GM19239 (cell line): ENCODE measurements around the gene PUDP.
"Not testable (repeated sequence)": the region's sequence is repeated elsewhere in the genome, so short reads cannot be mapped to it uniquely, and the experiment has no call there.

ENCODE experiments used
- DNase-seq: peaks from one replicate; pipeline ENCODE4 v3.0.0; 2011; ENCODE audit warnings: low spot score; ENCODE audit not compliant: insufficient read length
- FAIRE-seq: peaks from 2 replicates; lab custom pipeline; 2011; peaks lifted over from hg19 to GRCh38; lab: Jason Lieb, UNC

The PUDP gene

DNA sequence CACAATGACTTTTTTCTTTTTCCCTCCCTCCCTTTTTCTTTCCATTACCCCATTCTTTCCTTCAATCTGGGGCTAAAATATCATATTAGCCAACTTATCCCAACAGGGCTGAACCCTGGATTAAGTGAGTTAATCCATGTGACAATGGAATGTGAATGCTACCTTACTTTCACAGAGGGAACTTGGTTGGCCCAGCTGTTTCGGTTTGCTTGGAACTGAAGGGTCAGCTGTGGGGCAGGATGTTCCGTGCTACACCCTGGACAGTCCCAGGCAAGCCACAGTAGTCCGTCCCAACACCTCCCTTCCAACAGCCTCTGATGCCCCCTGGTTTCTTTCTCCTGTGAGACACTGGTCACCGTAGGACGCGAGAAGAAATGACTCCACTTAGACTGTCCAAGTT lies 95.4 kb downstream of the PUDP start:
- FAIRE-seq (peak; percentile 53), DNase-seq (no peak)

GRCh38 chrX:7050271-7050670 lies 97.7 kb downstream of the PUDP start:
- no peak for DNase-seq

GRCh38 chrX:7047951-7048350 lies 100.0 kb downstream of the PUDP start:
- FAIRE-seq = no peak

More at GRCh38 chrX:7050271-7050670, 97.7 kb downstream of the PUDP start:
- no peak for FAIRE-seq

GRCh38 chrX:7045238-7045955 lies 102.6 kb downstream of the PUDP start:
- DNase-seq (no peak), FAIRE-seq (no peak)

More at GRCh38 chrX:7047951-7048350, 100.0 kb downstream of the PUDP start:
- no peak for DNase-seq

GRCh38 chrX:7043796-7044433 lies 104.0 kb downstream of the PUDP start:
- not testable (repeated sequence) for DNase-seq, FAIRE-seq

DNA sequence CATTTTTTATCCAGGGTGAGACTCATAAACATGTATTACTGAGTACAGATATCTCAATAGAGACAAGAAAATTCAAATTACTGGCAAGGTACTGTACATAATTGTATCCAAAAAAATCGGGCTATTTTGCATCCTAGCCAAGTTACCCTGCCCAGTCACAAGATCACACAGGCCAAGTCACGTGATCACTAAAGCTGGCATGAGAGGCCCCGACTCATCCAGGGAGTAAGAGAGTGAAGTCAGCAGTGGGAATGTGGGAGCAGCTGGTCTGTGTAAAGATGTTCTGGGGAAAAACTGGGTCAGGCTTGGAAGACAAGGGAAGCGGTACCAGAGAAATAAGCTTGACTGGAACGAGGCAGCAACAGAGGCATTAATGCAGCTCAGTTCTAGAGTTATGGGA lies 119.7 kb downstream of the PUDP start:
- DNase-seq (no peak), FAIRE-seq (no peak)

- no peak for DNase-seq
- FAIRE-seq = no peak
Observed at GRCh38 chrX:7027071-7027470, 120.9 kb downstream of the PUDP start.

- FAIRE-seq, DNase-seq: not testable (repeated sequence)
Observed at GRCh38 chrX:7026365-7026764, 121.6 kb downstream of the PUDP start.

DNA sequence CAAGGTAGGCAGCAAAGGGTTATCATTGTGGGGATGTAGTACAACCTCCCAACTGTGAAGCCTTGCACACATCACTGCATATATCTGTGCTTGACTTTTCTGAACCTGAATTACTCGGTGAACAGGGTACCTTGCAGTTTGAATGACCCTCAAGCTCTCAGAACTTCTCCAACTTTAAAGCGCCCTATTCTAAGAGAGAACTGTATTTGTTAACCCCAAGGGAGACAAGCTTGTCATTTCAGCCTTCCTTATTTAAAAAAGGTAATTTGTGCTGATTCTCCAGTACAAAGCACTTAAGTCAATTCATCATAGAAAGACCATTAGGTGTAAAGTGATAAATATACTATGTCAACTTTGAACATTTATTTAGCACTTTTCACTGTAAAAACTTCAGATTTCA lies 122.5 kb downstream of the PUDP start:
- DNase-seq (no peak), FAIRE-seq (peak; percentile 58)

DNA sequence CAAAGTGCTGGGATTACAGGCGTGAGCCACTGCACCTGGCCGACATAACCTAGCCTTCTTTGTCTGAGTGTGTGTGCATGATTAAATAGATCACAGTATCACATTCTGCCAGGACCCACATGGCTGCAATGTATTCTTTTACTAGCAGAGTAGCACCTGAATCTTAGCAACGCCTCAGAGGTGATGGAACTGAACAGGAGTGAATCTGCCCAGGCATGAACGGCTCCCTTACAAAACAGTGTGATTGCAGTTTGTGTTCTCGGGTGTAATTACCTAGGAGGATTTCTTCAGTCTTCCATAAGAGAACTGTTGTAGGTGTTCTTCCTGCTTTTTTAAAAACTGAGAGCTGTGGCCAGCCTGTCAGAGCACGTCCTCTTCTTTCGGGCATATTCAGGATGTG lies 123.1 kb downstream of the PUDP start:
- FAIRE-seq (no peak), DNase-seq (no peak)

DNA sequence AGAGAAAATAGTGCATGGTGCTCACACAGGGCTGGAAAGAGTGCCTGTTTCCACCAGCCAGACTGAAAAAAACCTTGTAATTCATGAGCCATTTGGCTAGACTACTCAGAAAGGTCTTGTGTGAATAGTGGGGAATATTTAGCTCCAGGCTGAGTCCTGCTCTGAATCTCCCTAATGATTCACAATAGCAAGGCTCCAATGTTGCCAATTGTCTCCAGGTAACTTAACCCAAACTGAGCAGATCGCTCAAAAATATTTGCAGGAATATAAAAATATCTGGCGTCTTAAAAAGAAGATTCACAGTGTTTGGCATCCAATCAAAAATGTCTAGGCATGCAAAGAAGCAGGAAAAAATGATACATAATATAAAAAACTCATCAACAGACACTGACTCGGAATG lies 125.0 kb downstream of the PUDP start:
- DNase-seq, FAIRE-seq: not testable (repeated sequence)

GRCh38 chrX:7021991-7022390 lies 126.0 kb downstream of the PUDP start:
- FAIRE-seq (no peak), DNase-seq (no peak)

DNA sequence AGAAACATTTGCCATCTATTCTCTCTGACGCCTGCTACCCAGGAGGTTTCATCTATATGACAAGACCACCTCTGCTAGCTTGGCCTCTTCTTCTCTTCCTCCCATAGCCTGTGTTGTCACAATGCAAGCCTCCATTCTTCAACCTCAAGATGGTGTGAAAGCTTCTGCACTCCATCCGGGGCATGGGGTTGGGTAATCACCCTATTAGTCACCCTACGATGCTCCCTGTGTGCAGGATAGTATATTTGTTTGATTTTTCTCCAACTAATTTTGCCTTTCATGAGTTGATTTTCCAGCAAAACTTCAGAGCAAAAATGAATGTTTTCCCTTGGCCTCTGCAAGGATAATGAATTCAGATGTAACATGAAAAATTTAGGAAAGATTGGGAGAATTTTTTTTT lies 128.4 kb downstream of the PUDP start:
- DNase-seq (no peak), FAIRE-seq (peak; percentile 31)

DNA sequence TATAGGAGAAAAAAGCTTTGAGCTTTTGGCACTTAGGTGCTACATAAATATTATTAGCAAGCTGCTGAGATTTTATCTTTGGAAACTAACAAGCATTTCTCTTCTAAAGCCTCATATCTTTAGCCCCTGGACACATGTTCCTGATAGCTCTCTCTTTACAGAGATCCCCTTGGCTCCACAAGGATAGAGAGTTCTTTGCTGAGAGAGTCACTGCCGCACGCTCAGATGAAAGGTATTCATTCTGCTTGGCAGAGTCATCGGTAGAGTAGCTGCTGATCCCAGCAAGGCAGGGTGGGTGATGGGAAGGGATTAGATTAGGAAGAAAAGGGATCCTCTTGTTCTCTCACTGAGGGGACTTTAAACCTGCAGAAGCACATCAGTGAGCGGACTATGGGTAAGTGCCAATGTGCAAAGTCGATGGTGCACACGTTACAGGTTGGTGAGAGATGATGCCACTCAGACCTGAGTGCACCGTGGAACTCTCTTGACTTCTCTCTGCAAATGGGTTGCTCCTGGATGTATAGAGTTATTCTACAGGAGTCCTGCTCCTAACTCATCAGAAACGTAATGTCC lies 135.6 kb downstream of the PUDP start:
- DNase-seq, FAIRE-seq: not testable (repeated sequence)

- DNase-seq, FAIRE-seq: not testable (repeated sequence)
Observed at GRCh38 chrX:7010897-7011296, 137.1 kb downstream of the PUDP start.

DNA sequence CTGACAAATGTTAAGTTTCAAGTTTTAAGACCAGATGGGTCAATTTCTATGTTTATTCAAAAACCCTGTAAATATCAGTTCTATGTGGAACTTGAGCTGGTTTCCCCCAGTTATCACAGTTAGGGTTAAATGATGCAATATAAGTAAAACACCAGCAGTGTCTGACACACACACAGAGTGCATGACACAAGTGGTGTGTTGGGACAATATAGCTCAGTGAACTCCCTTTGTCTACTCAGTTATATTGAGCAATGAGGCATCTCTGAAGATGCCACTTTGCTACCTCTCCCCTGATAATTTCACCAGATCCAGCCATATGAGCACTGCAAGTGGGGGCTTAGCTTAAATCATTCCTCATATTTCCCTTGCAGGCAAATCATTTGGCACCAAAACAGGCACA lies 140.6 kb downstream of the PUDP start:
- FAIRE-seq, DNase-seq: not testable (repeated sequence)
